K562 (cell line): ENCODE results near the gene HOXB4. TPM values are rescaled to one million over a fixed set of nuclear protein-coding genes. Genes with fewer than 3 reads are reported as not detected.

ENCODE experiments used
- BRD9 ChIP-seq: fragments of 450-650 bp; IDR thresholded peaks from 2 replicates; pipeline ENCODE4 v1.6.1; 2018; ENCODE audit warnings: low read depth; ENCODE audit not compliant: partially characterized antibody
- CCNT2 ChIP-seq: IDR thresholded peaks from 2 replicates; pipeline ENCODE4 v1.6.1; 2011; ENCODE audit warnings: borderline replicate concordance, low read depth, mild to moderate bottlenecking, moderate library complexity, mixed read lengths, low read length; ENCODE audit not compliant: insufficient read length; ENCODE audit errors: extremely low read depth
- HDAC3 ChIP-seq: fragments of 450-650 bp; IDR thresholded peaks from 2 replicates; pipeline ENCODE4 v1.6.1; 2018; ENCODE audit warnings: borderline replicate concordance, mild to moderate bottlenecking, moderate library complexity; ENCODE audit not compliant: partially characterized antibody
- KDM5B ChIP-seq: fragments of 200-600 bp; sonication (generic); IDR thresholded peaks from 2 replicates; pipeline ENCODE4 v1.6.1; 2012; ENCODE audit warnings: low read depth, mild to moderate bottlenecking, moderate library complexity, low read length, control low read depth, inconsistent platforms; ENCODE audit not compliant: insufficient replicate concordance
- NFIC ChIP-seq: fragments of 450-650 bp; IDR thresholded peaks from 2 replicates; pipeline ENCODE4 v1.6.1; 2017; ENCODE audit warnings: mild to moderate bottlenecking, inconsistent platforms
- NR1H2 ChIP-seq: sonication (generic); formaldehyde crosslinking; IDR thresholded peaks from 2 replicates; pipeline ENCODE4 v1.4.0; 2020; ENCODE audit warnings: mild to moderate bottlenecking, missing genetic modification reagents
- PML ChIP-seq: IDR thresholded peaks from 2 replicates; pipeline ENCODE4 v1.6.1; 2012; ENCODE audit warnings: low read length, inconsistent platforms
- RAD21 ChIP-seq, 2 experiments: fragments of 250-450 bp in 1 of 2; fragments of 450-650 bp in 1 of 2; sonication (Bioruptor Pico) in 1 of 2; formaldehyde crosslinking in 1 of 2; IDR thresholded peaks in 1 of 2; conservative IDR thresholded peaks in 1 of 2; 2 replicates each; pipeline versions ENCODE4 v1.4.0 to v1.8.0; 2020 to 2022; ENCODE audit warnings: mild to moderate bottlenecking in 2 of 2, moderate library complexity in 1 of 2
- SLC30A9 ChIP-seq: fragments of 250-450 bp; sonication (Bioruptor Pico); IDR thresholded peaks from 2 replicates; pipeline ENCODE4 v1.8.0; 2022; ENCODE audit warnings: mild to moderate bottlenecking, moderate library complexity
- TAF1 ChIP-seq: IDR thresholded peaks from 2 replicates; pipeline ENCODE4 v1.6.1; 2011; ENCODE audit warnings: mild to moderate bottlenecking, low read length, moderate library complexity; ENCODE audit not compliant: insufficient read depth, control insufficient read depth, severe bottlenecking; ENCODE audit errors: extremely low read depth
- TAF7 ChIP-seq: fragments of 450-650 bp; IDR thresholded peaks from 2 replicates; pipeline ENCODE4 v1.6.1; 2016; ENCODE audit warnings: missing genetic modification characterization, missing compliant biosample characterization
- TAL1 ChIP-seq: fragments of 450-650 bp; IDR thresholded peaks from 2 replicates; pipeline ENCODE4 v1.6.1; 2016; ENCODE audit warnings: mild to moderate bottlenecking
- TCF7L2 ChIP-seq: fragments of 150-350 bp; IDR thresholded peaks from 2 replicates; pipeline ENCODE4 v1.6.1; 2016; ENCODE audit warnings: low read depth, mild to moderate bottlenecking, low read length, moderate library complexity
- TGIF2 ChIP-seq: sonication (generic); formaldehyde crosslinking; IDR thresholded peaks from 2 replicates; pipeline ENCODE4 v1.8.1; 2022; ENCODE audit warnings: mild to moderate bottlenecking, missing genetic modification reagents, moderate library complexity
- XRCC5 ChIP-seq: fragments of 200-400 bp; formaldehyde crosslinking; IDR thresholded peaks from 2 replicates; pipeline ENCODE4 v1.6.1; 2017; ENCODE audit warnings: low read depth, mild to moderate bottlenecking, low read length
- ZNF589 ChIP-seq: fragments of 200-800 bp; sonication (Bioruptor generic); IDR thresholded peaks from 2 replicates; pipeline ENCODE4 v1.6.1; 2016; ENCODE audit warnings: low read depth, missing genetic modification characterization, missing compliant biosample characterization
- ZNF778 ChIP-seq: fragments of 450-650 bp; formaldehyde crosslinking; IDR thresholded peaks from 2 replicates; pipeline ENCODE4 v1.4.0; 2020; ENCODE audit warnings: mild to moderate bottlenecking, moderate library complexity
- polyA plus RNA-seq, 8 experiments: library from polyadenylated mRNA; depleted of rRNA in 4 of 8; stranded (reverse) in 5 of 8; unstranded in 3 of 8; fragments of >200 nt; fragmentation: Nextera tagmentation in 2 of 8; fragmentation: Illumina TruSeq in 1 of 8; extraction: Ambion mirVana in 2 of 8; extraction: Trizol in 1 of 8; gene quantifications; 2 replicates each; pipeline versions ENCODE4 v1.2.1 to v1.2.3, GENCODE V29; 2011 to 2014; ENCODE audit warnings: inconsistent platforms in 1 of 8, missing spikeins in 1 of 8
- total RNA-seq, 7 experiments: library from RNA; depleted of rRNA in 6 of 7; stranded (reverse); fragments of >200 nt in 6 of 7; fragmentation: Illumina TruSeq in 2 of 7; extraction: Trizol in 2 of 7; gene quantifications; 2 replicates each; pipeline versions ENCODE4 v1.2.1 to v1.2.3, GENCODE V29; 2011 to 2021; ENCODE audit warnings: low replicate concordance in 1 of 7
- TF ChIP-seq, protein P1 (sequence below): IDR thresholded peaks from 2 replicates; pipeline ENCODE4 v1.6.1; 2014; ENCODE audit warnings: antibody characterized with exemption
- TF ChIP-seq, protein P2 (sequence below): conservative IDR thresholded peaks from 2 replicates; pipeline ENCODE4 v1.6.1; 2011; ENCODE audit warnings: low read depth, mild to moderate bottlenecking, low read length; ENCODE audit not compliant: control insufficient read depth
- TF ChIP-seq, protein P3 (sequence below): fragments of 450-650 bp; IDR thresholded peaks from 2 replicates; pipeline ENCODE4 v1.6.1; 2014; ENCODE audit warnings: low read depth, mild to moderate bottlenecking, moderate library complexity, borderline replicate concordance
- TF ChIP-seq, protein P4 (sequence below): fragments of 450-650 bp; IDR thresholded peaks from 2 replicates; pipeline ENCODE4 v1.6.1; 2016; ENCODE audit warnings: missing biosample characterization, missing genetic modification characterization

The HOXB4 gene
- total and polyA plus RNA-seq, 9 of the 15 experiments (the other 6 are each of a cell fraction or from before 2014, with no cell fraction given) = 1.6 to 34.9 (median 14.9) TPM

DNA sequence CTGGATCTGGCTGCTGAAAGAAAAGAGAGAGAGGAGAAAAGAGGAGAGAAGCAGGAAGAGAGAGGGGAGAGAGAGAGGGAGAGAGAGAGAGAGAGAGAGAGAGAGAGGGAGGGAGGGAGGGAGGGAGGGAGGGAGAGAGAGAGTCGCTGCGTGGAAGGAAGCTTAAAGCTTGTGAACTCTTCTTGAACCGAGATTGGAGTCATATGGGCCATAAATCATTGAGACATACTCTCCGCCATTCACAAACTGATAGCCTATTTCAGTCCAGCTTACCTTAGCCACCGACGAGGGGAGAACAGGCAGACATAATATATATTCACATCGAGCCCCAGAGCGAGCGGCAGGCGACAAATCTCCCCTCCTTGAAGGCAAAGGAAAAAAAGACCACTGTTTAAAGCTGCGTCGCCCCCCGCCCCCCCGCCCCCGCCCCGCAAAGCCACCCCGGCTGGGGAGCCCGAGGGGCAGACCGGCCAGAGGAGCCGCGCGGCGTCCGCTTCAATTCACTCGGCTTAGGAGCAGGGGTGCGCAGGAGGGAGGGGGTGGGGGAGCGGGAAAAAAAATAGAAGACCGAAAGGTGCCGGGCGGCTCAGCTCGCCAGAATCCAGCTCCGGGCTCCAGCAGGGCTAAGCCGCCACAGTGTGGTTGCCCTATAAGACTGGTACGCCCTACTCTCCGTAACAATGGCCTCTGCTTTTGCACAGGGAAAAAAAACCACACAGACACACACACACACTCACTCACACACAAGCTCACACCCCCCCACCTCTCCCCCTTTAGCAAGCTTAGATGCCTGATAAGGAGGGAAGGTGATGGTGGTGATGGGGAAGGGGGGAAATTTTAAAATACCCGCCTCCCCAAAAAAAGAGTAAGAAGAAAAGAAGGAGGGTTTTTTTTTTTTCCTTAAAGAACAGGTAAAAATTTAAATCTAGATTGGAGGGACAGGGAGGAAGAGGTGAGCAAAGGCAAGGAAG is 22.6 kb downstream of the HOXB4 start (continued):
- TF ChIP-seq TGIF2 (CRISPR knock-in tag) (no peak), NFIC (peak; percentile 17; the same call in 1 of the 2 replicates), TAF7 (tag) (no peak), XRCC5 (0 out of 2 replicates have a peak, but pooled peaks have one; percentile 39), RAD21 (CRISPR knock-in tag; conservative IDR thresholded peaks at IDR 0.05 in 1 of 2, IDR thresholded peaks at IDR 0.05 in 1 of 2) (no peak), TAF1 (peak; percentile 81), CCNT2 (peak; percentile 33), PML (peak; percentile 61), TCF7L2 (peak; percentile 60; the same call in 1 of the 2 replicates), ZNF589 (CRISPR knock-in tag) (peak; percentile 29; the same call in 1 of the 2 replicates), ZNF778 (no peak), NR1H2 (CRISPR knock-in tag) (no peak), KDM5B (no peak), HDAC3 (peak; percentile 68), TAL1 (peak; percentile 6; the same call in 1 of the 2 replicates), SLC30A9 (no peak), BRD9 (peak; percentile 88)
- TF ChIP-seq, protein P1, sequence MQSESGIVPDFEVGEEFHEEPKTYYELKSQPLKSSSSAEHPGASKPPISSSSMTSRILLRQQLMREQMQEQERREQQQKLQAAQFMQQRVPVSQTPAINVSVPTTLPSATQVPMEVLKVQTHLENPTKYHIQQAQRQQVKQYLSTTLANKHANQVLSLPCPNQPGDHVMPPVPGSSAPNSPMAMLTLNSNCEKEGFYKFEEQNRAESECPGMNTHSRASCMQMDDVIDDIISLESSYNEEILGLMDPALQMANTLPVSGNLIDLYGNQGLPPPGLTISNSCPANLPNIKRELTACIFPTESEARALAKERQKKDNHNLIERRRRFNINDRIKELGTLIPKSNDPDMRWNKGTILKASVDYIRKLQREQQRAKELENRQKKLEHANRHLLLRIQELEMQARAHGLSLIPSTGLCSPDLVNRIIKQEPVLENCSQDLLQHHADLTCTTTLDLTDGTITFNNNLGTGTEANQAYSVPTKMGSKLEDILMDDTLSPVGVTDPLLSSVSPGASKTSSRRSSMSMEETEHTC = peak; percentile 78
- TF ChIP-seq, protein P2, sequence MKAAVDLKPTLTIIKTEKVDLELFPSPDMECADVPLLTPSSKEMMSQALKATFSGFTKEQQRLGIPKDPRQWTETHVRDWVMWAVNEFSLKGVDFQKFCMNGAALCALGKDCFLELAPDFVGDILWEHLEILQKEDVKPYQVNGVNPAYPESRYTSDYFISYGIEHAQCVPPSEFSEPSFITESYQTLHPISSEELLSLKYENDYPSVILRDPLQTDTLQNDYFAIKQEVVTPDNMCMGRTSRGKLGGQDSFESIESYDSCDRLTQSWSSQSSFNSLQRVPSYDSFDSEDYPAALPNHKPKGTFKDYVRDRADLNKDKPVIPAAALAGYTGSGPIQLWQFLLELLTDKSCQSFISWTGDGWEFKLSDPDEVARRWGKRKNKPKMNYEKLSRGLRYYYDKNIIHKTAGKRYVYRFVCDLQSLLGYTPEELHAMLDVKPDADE = no peak; the same call in 1 of the 2 replicates
- TF ChIP-seq, protein P3, sequence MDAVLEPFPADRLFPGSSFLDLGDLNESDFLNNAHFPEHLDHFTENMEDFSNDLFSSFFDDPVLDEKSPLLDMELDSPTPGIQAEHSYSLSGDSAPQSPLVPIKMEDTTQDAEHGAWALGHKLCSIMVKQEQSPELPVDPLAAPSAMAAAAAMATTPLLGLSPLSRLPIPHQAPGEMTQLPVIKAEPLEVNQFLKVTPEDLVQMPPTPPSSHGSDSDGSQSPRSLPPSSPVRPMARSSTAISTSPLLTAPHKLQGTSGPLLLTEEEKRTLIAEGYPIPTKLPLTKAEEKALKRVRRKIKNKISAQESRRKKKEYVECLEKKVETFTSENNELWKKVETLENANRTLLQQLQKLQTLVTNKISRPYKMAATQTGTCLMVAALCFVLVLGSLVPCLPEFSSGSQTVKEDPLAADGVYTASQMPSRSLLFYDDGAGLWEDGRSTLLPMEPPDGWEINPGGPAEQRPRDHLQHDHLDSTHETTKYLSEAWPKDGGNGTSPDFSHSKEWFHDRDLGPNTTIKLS = no peak
- TF ChIP-seq, protein P4, sequence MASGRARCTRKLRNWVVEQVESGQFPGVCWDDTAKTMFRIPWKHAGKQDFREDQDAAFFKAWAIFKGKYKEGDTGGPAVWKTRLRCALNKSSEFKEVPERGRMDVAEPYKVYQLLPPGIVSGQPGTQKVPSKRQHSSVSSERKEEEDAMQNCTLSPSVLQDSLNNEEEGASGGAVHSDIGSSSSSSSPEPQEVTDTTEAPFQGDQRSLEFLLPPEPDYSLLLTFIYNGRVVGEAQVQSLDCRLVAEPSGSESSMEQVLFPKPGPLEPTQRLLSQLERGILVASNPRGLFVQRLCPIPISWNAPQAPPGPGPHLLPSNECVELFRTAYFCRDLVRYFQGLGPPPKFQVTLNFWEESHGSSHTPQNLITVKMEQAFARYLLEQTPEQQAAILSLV (tag) = no peak
